ENCODE results near the gene EXOC3.

GRCh38 chr5:434443-435146, 8.4 kb upstream of the EXOC3 start:
- TF ChIP-seq CTCF (IDR thresholded peaks at IDR 0.05; ENCODE audit: insufficient read depth, low read length), result no peak
- no peak for TF ChIP-seq POLR2AphosphoS5 (IDR thresholded peaks at IDR 0.05; ENCODE audit: low read depth)
- no peak for TF ChIP-seq REST (IDR thresholded peaks at IDR 0.05; ENCODE audit: insufficient replicate concordance, low read depth)
- TF ChIP-seq GABPA (IDR thresholded peaks at IDR 0.05; ENCODE audit: low read depth), result no peak
- TF ChIP-seq SPI1 (IDR thresholded peaks at IDR 0.05; ENCODE audit: borderline replicate concordance, low read depth), result no peak

Measured in HL-60 (cell line).